ENCODE measurements around the gene ZNF618.

The ZNF618 gene

DNA sequence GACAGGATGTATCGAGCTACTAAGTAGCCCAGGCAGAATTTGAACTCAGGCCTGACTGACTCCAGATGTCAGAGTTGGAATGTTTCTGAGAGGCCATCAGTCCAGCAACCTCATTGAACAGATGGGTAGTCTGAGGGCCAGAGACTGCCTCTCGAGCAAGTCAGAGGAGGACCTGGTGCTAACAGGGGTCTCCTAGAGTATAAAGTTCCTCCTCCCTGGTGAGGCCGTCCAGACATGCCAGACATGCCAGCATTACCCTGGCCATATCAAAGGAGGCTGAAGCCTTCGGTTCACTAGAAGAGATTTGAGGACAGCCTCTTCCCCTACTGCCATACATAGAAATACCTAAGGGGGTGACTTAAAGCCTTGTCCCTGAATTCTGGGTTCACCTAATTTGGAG lies 81.2 kb downstream of the ZNF618 start:
- DNase-seq (ENCODE audit: low read depth) = peak; percentile 33

DNA sequence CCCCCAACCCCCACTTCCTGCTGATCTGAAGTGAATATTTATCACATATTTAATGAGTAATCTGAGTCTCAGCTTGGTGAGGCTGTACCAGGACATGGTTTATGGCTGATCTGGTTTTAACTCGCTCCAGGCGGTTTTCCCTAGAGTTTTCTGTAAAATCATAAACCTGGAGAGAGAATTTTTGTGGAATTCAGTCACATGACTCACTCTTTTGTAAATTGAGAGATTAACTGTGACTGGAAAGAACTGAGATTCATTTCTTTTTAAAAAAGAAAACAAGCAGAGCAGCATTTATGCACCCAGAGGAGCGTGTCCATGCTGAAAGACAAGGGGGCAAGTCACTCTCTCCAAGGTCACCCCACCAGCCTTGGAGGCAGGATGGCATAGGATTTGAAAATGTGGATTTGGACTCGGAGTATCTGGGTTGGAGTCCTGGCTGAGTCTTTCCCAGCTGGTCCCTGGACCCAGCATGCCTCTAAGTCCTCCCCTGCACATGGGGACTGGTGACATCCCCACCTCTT lies 81.8 kb downstream of the ZNF618 start:
- DNase-seq (ENCODE audit: low read depth) = peak; percentile 89

DNA sequence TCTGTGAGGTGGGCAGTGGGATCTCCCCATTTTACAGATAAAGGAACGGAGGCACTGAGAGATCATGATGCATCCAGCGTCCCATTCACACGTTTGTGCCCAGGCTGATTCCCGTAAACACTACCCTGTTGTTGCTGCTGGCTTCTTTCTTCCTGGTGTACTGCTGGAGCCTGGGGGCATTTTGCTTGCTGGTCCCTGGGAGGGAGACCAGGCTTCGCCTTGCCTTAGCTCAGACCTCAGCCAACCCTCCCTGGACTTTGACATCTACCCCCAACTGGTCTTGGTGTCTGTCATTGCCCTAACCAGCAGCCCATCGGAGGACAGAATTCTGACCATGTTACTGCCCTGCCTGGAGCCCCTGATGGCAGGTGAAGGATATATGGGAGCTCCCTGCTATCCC lies 82.4 kb downstream of the ZNF618 start:
- no peak for DNase-seq (ENCODE audit: low read depth)

DNA sequence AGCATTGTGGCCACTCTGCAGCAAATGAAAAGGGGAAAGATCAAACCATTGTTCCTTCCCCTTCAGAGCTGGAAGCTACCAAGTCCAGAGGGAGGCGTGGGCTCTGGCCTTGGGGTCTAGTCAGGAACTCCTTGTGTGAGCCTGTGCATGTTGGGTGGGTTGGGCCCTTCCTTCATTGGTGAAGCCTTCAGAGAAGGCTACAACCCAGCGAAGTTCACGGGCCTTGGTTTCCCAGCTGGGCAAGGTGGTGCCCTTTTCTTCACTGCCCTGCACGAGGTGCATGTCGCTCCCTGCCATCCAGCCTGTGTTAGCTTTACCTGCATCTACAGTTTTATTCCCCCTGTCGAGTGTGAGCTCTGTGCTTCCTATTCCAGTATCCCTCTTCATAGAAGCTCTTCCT lies 84.7 kb downstream of the ZNF618 start:
- no peak for DNase-seq (ENCODE audit: low read depth)

DNA sequence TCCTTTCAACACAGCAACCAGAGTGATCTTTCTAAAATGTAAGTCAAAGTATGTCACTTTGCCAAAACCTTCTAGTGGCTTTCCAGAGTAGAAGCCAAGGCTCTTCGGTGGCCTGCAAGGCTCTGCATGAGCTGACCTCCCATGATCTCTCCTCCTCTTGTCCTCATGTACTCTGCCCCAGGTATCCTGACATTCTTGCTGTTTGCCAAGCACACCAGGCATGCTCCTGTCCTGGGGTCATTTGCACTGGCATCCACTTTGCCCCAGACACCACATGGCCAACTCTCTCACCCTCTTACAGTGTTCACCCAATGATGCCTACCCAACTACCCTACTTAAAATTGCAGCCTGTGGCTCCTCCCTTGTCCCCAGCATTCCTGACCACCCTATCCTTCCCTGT lies 86.3 kb downstream of the ZNF618 start:
- DNase-seq (ENCODE audit: low read depth) = no peak

DNA sequence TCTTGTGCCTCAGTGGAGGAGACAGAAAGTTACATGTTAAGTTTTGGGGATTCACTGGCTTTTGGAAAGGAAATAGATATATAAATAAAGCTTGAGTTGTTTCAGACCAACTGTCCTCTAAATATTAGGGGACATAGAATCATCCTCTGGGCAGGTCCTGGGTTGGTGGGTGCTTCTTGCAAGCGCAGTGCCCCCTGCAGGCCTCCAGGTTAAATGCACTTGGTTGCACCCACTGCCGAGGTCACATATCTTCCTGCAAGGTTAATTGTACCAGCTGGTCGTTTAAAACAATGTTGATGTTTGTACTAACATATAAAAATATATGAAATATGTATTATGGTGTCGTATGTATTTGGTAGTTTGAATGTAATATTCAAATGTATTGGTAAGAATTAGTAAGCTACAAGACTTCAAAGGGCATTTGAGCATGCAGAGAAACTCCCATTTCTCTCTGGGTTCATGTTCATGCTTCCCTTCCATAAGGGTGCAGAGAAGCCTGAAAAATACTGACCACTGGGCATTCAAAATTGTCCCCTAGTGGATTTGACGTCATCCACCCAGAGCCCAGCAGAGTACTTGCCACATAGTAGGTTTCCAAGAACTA lies 87.0 kb downstream of the ZNF618 start:
- DNase-seq (ENCODE audit: low read depth) = peak; percentile 60

DNA sequence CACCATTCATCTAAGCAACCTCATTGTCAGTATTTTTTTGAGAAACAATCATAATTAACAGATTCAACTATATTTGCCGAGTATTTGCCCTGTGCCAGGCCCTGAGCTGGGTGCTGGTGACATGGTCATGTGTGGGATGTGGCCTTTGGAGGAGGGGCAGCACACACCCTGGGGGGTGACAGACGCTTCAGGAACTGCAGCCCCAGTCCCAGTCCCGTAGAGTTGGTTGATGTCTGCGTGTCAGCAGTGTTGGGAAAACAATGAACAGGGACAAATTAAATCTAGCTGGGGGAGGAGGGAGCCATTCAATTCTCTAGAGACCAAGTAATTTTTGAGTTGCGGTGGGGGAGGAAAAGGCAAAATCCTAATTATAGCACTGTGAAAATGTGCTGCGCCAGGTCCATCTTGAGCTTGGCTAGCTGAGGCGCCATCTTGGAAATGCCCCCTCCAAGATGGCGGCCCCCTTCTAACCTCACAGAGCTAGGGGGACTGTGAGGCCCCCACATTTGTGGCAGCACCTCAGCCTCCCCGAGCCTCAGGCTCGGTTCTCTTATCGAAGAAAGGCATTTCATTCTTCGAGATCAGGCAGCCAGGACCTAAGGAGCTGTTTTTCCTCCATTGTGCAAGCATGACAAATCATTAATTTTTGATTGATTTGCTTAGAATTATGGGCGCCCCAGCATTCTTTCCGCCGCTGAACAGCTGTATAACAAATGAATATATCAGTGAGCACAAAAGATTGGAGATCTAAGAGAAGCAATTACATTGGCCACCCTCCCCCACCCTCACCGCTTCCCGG lies 87.8 kb downstream of the ZNF618 start:
- no peak for DNase-seq (ENCODE audit: low read depth)

DNA sequence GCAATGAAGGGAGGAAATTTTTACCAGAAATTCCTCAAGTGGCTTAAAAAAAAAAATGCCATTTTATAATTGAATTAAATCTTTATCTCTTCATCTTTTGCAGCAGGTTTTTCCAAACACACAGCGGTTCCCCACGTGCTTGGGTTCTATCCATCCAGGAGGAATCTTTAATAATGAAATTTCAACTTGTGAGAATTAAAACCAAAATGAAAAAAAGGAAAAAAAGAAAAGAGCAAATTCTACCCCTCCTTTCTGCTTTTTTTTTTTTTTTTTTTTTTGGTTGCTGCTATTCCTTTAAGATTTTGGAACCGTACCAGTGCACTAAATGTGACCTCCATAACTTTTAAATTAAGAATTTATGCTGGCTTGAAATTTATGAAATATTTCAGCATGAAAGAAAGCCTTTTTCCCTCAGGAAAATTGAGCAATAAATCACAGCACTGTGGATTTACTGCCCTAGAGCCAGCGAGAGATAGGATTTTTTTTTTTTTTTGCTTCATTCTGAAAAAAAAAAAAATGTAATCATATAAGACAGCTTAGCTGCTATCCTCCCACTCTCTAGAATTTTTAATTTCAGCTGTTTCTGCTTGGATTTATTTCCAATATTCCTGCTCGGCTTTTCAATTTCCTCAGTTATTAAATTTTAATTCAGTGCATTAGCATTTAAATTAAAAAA lies 88.5 kb downstream of the ZNF618 start:
- DNase-seq (ENCODE audit: low read depth) = no peak

DNA sequence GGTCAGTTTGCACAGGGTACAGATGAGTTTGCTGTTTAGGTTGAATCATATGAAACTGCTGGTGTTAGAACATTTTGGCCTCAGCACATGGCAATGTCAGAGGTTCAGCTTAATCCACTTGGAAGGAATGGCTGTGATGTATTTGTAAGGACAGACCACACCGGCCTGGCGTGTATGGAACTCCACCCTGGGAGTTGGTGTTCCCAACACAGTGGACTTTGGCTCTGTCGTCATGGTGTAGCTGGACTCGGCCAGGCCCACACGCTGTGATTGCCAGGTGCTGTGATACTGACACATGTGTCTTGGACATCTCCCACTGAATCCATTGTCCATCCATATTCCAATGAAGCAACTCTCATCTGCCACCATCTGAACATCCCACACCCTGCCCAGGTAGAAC lies 90.3 kb downstream of the ZNF618 start:
- no peak for DNase-seq (ENCODE audit: low read depth)

DNA sequence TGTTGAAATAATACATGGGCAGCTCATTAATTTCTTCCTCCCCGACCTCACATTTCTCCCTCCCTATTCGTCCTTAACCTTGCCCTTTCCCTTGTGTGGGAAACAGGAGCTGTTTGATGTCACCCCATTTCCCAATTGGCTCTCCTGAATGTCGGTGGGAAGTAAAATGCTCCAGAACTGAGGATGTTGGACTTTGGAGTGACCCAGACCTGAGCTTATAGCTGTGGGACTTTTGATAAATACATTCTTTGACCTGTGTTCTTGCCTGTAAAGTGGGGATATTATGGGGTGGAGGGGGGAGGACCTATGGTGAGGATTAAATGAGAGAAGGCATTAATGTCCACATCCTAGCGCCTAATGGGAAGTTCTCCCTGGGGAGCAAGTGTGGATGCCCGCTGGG lies 91.3 kb downstream of the ZNF618 start:
- DNase-seq (ENCODE audit: low read depth) = no peak

DNA sequence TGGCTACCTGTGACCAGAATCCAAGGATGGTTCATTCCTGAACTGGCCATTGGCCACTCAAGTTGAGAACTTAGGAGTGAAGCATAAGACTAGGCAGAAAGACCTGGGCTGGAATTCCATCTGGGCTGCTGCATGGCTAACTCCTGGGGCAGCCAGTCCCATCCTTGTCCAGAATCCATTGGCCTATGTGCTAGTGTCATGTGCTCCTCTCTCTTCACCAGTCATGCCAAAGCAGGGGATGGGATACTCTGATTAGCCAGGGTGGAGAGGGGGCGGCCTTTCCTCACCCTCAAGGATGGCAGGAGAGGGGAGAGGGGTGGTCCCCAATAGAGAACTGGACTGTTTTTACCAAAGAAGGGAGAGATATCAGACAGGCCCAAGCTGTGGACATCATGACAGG lies 93.2 kb downstream of the ZNF618 start:
- DNase-seq (ENCODE audit: low read depth) = no peak

DNA sequence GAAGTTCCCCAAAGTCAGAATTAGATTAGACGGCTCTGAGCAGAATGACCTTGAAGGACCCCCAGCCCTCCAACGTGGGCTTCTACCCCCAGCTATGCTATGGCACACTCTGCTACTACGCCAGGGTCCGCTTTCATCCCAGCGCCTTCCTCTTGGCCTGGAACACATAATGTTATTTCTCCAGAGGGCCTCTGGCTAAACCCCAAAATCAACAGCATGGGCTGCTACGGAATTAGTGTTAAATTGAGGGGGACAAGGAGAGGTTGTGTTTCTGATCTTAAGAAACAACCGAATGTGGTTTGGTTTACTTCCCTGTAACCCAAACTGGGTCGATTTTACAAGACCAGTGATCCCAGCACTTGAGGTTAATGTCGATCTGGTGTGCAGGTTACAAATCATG lies 97.1 kb downstream of the ZNF618 start:
- DNase-seq (ENCODE audit: low read depth) = no peak

DNA sequence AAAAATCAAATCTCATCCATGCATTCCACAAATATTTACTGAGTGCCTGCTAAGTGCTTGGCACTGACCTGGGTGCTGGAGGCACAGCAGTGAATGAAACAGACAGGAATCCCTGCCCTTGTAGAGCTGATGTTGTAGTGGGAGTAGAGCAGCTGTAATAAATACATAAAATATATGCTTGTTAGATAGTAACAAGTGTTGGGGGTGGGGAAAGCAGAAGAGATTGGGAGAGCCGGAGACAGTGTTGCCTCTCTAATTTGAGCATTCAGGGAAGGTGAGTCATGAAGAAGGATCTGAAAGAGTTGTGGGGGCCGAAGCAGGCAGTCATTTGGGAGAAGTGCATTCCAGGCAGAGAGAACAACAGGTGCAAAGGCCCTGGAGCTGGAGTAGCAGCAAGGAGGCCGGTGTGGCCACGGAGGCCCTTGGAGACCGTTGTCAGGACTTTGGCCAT lies 97.9 kb downstream of the ZNF618 start:
- peak; percentile 29 for DNase-seq (ENCODE audit: low read depth)

DNA sequence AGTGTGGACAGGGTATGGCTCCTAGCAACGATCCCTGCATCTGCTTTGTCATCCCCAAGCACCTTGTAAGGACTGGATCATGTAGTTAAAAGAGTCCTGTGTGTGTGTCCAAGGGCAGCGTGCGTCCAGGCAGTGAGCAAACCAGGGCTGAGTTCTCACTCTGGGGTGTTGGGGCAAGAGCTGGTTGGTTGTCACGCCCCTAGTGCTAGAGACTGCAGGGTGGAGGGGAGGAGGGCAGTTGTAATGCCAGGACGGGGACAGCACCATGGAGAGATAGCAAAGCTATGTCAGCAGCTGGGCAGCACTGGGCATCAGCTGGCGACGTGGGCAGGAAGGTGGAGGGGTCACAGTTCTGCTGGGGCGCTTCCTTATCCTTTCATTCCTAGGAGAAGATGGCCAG lies 100.8 kb downstream of the ZNF618 start:
- no peak for DNase-seq (ENCODE audit: low read depth)

DNA sequence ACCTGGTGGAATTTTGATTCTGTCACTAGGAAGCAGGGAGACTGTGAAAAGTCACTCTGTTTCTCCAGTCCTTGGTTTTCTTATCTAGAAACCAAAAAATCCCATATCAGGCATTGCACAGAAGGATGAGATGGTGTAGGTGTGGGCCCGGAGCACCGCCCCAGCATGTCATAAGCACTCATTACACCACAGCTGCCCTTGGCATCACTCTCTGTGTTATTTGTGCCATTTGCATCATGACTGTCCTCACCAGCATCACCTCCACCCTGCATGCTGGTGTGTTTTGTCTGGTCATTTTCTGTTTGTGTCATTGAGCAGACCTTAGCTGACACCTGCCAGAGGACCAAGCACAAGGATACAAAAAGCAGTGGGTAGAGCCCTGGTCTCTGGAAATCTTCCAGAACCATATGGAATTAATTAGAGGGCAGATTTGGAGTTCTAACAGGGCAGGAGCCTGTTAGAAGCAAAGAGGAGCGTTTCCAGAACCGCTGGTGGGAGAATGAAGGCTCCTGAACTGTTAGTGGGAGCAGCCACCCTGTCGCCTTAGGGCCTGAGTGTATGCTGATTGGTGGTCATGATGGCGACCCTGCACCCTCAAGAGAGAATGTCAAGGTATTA lies 102.7 kb downstream of the ZNF618 start:
- DNase-seq (ENCODE audit: low read depth) = no peak

DNA sequence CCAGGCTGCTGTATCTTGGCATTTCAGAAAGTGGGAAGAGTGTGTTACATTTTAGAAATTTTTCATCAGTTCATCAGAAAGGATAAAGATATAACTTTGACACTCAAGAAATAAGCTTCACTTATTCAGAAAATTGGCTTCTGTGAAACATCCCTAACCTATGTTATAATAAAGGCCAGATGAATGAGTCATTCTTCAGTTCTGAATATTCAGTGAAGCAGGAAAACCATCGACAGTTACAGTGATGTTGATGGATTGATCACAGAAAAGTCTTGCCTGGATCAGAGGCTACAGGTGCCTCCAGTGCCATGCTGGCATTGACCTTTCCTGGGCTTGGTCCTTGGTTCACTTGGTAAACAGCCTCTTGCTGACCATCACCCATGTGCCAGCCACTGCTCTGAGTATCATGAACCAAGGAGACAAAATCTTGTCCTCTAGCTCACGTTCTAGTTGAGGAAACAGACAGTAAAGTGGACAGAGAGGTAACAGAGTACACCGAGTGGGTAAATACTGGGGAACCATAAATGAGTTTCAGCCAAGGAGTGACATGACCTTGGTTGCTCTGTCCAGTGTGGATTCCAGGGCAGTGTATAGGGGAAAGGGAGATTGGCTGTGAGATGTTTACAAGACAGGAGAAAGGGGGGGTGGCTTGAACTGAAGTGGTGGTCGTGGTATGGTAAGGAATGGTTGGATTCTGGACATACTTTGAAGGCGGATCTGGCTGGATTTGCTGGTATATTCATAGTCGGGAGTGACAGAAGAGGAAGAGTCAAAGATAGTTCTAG lies 103.4 kb downstream of the ZNF618 start:
- DNase-seq (ENCODE audit: low read depth) = peak; percentile 35

DNA sequence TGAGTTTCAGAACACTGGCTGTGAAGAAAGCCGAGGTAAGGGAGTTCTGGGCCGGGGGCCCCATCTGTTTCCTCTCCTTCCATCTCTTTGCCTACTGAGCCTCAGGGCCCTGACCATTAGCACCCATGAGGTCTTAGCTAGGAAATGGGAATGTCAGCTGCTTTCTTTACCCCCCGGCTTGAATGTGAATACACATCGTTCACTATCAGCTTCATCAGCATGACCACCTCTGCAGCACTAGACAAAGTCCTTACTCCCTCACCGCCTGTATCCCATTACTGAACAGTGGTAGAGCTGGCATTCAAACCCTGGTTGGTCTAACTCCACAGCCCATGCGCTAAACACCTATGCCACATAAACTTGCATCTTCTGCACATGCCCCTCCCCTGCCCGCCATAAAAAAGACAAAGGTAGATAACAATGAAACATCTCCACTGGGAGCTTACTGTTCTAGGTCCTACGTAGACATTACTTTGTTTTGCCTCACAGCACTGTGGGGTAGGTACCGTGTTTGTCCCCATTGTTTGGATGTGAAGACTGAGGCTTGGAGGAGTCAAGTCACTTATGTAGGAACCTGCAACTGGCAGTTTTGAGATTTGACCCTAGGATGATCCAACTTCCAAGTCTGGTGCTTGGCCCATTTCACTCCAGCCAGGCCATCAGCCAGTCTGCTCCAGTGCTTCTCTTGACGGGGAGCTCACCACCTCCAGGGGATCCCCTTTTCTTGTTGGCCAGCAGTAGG lies 108.7 kb downstream of the ZNF618 start:
- no peak for DNase-seq (ENCODE audit: low read depth)

DNA sequence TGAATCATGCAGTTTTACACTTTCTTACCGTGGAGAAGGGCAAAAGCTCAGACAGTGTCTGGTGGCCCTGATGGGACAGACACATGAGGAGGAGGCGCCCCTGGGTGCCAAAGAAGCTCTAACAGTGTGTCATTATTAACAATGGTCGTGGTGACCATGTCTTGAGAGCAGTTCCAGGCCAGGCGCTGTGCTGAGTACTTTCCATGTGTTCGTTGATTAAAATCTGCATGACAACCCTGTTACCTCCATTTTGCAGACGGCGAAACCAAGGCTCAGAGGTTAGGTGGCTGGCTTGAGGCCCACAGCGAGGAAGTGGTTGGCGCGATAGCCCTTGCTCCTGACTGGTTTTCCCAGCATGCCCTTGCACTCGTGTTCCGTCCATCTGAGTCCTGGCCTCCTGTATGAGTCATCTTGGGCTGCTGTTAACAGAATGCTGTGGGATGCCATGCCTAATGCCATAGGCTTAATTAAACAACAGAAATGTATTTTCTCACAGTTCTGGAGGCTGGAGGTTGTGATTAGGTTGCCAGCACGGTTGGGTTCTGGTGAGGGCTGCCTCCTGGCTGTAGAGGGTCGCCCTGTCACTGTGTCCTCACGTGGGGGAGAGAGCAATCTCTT lies 110.0 kb downstream of the ZNF618 start:
- DNase-seq (ENCODE audit: low read depth) = peak; percentile 71

DNA sequence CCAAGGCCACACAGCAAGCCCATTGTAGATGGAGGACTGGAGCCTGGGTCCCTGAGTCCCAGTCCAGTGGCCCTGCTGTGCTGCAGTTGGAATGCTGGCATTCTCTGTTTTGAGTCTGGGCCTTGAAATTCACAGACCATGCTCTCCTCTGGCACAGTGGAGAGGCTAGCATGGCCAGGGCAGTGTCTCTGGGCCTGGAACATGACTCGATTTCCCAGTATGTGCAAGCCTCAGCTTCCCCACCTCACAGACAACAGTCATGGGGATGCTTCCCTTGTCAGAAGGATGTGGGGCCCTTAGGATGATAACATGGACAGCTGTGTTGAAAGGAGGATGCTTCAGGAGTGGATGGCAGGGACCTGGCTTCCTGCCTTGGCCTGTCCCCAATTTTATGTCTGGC lies 110.8 kb downstream of the ZNF618 start:
- DNase-seq (ENCODE audit: low read depth) = no peak

DNA sequence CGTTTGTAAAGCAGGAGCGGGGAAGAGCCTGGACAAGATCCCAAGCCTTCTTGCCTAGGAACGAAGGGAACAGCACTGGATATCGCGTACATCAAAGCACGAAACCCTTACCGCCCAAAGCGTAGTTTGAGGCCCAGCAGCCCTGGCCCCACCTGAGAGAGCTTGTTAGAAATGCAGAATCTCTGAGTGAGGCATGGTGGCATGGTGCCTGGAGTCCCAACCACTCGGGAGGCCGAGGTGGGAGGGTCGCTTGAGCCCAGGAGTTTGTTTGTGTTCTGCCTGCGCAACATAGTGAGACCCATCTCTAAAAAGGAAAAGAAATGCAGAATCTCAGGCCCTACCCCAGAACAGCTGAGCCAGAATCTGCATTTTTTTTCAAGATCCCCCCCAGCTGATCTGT lies 111.4 kb downstream of the ZNF618 start:
- DNase-seq (ENCODE audit: low read depth) = no peak

Data from iris pigment epithelial cell (primary cell).